CD14-positive monocyte (primary cell): Measurements from ENCODE around the gene SOX21. TPM values are rescaled to one million over a fixed set of nuclear protein-coding genes. Genes with fewer than 3 reads are reported as not detected.

Experiments
- DNase-seq, 3 donors: peaks; one replicate each; pipeline ENCODE4 v3.0.0-alpha.2; 2011 to 2022
- H2AFZ ChIP-seq: 2 replicates; pipeline ENCODE4 v1.6.0; 2012; ENCODE audit warnings: mild to moderate bottlenecking, low read depth, low read length, inconsistent platforms; ENCODE audit not compliant: insufficient read depth, poor library complexity, severe bottlenecking
- H3K27ac ChIP-seq, 2 donors: 1 replicate in 1 of 2; 2 replicates in 1 of 2; pipeline ENCODE4 v1.5.1; 2012 to 2013; ENCODE audit warnings: low read length in 2 of 2, control low read depth in 1 of 2, inconsistent platforms in 1 of 2, low read depth in 1 of 2, mild to moderate bottlenecking in 1 of 2
- H3K27me3 ChIP-seq, 2 donors: one replicate each; pipeline versions ENCODE4 v1.6.0 to v1.6.1; 2011 to 2013; ENCODE audit warnings: low read length in 2 of 2; ENCODE audit not compliant: control insufficient read depth in 2 of 2, insufficient read depth in 2 of 2
- H3K36me3 ChIP-seq, 2 donors: replicated peaks in 1 of 2; 1 replicate in 1 of 2; 2 replicates in 1 of 2; pipeline versions ENCODE4 v1.5.1 to v1.6.1; 2012 to 2013; ENCODE audit warnings: low read length in 2 of 2, control low read depth in 1 of 2, inconsistent platforms in 1 of 2, mild to moderate bottlenecking in 1 of 2; ENCODE audit not compliant: insufficient read depth in 2 of 2, control insufficient read depth in 1 of 2
- H3K4me1 ChIP-seq, 2 donors: 1 replicate in 1 of 2; 2 replicates in 1 of 2; pipeline versions ENCODE4 v1.5.1 to v1.6.1; 2012 to 2013; ENCODE audit warnings: low read length in 2 of 2, control low read depth in 1 of 2, inconsistent platforms in 1 of 2, mild to moderate bottlenecking in 1 of 2, moderate library complexity in 1 of 2; ENCODE audit not compliant: insufficient read depth in 2 of 2, control insufficient read depth in 1 of 2
- H3K4me2 ChIP-seq: replicated peaks from 2 replicates; pipeline ENCODE3; 2012; ENCODE audit warnings: low read length, moderate library complexity, mild to moderate bottlenecking; ENCODE audit not compliant: poor library complexity, severe bottlenecking; ENCODE audit errors: extremely low read depth
- H3K4me3 ChIP-seq, 3 experiments: fragments of 200-600 bp in 1 of 3; sonication (generic) in 1 of 3; replicated peaks in 1 of 3; 1 replicate in 2 of 3; 2 replicates in 1 of 3; pipeline ENCODE4 v1.5.1; 2011 to 2013; ENCODE audit warnings: low read length in 3 of 3, mild to moderate bottlenecking in 3 of 3, control low read depth in 2 of 3, low read depth in 2 of 3, inconsistent platforms in 1 of 3, moderate library complexity in 1 of 3
- H3K79me2 ChIP-seq: 2 replicates; pipeline ENCODE4 v1.6.0; 2012; ENCODE audit warnings: mild to moderate bottlenecking, control low read depth, inconsistent platforms, low read length, moderate library complexity; ENCODE audit not compliant: insufficient read depth
- H3K9ac ChIP-seq: 2 replicates; pipeline ENCODE4 v1.6.0; 2017; ENCODE audit warnings: low read length, mild to moderate bottlenecking; ENCODE audit not compliant: insufficient read depth, poor library complexity, severe bottlenecking
- H3K9me3 ChIP-seq, 2 donors: replicated peaks in 1 of 2; 1 replicate in 1 of 2; 2 replicates in 1 of 2; pipeline versions ENCODE4 v1.5.1 to v1.6.1; 2012 to 2013; ENCODE audit warnings: low read length in 2 of 2, control low read depth in 1 of 2; ENCODE audit not compliant: control insufficient read depth in 1 of 2, insufficient read depth in 1 of 2
- H4K20me1 ChIP-seq: 2 replicates; pipeline ENCODE4 v1.6.0; 2012; ENCODE audit warnings: mild to moderate bottlenecking, low read length, control low read depth, moderate library complexity; ENCODE audit not compliant: insufficient read depth
- H3K27ac Mint-ChIP-seq, 7 donors: one replicate each; pipeline ENCODE4 v1.8.0; 2020; ENCODE audit warnings: mild to moderate bottlenecking in 7 of 7, mixed read lengths in 7 of 7, moderate library complexity in 6 of 7, inconsistent platforms in 2 of 7
- H3K27me3 Mint-ChIP-seq, 3 donors: one replicate each; pipeline ENCODE4 v1.8.0; 2021 to 2022; ENCODE audit warnings: low read depth in 3 of 3, mild to moderate bottlenecking in 3 of 3, mixed read lengths in 3 of 3, moderate library complexity in 3 of 3, inconsistent platforms in 1 of 3
- H3K36me3 Mint-ChIP-seq, 2 donors: one replicate each; pipeline ENCODE4 v1.8.0; 2020; ENCODE audit warnings: mixed read lengths in 2 of 2, inconsistent platforms in 1 of 2, mild to moderate bottlenecking in 1 of 2
- H3K4me1 Mint-ChIP-seq: one replicate; pipeline ENCODE4 v1.8.0; 2020; ENCODE audit warnings: mild to moderate bottlenecking, mixed read lengths
- H3K4me3 Mint-ChIP-seq, 2 donors: one replicate each; pipeline ENCODE4 v1.8.0; 2020; ENCODE audit warnings: mild to moderate bottlenecking in 2 of 2, mixed read lengths in 2 of 2, moderate library complexity in 1 of 2
- H3K9me3 Mint-ChIP-seq, 7 donors: one replicate each; pipeline ENCODE4 v1.8.0; 2020 to 2022; ENCODE audit warnings: mixed read lengths in 7 of 7, mild to moderate bottlenecking in 6 of 7, moderate library complexity in 6 of 7, inconsistent platforms in 2 of 7
- CTCF ChIP-seq: fragments of 200-600 bp; IDR thresholded peaks from one replicate; pipeline ENCODE4 v1.8.0; 2022; ENCODE audit warnings: antibody characterized with exemption, mild to moderate bottlenecking
- WGBS: methylation state at CpG from one replicate; pipeline ENCODE4 v1.1.5; 2013; ENCODE audit warnings: missing lambda C conversion rate; ENCODE audit not compliant: insufficient coverage; 5-methylcytosine and 5-hydroxymethylcytosine counted together
- intact Hi-C, 2 donors: fragments of 100-400 bp; cut with micrococcal nuclease; formaldehyde crosslinking; loops; one replicate each; pipeline versions ENCODE4 v1.15.0 to v1.15.1; 2023
- polyA plus RNA-seq, 3 donors: library from polyadenylated mRNA; depleted of rRNA in 1 of 3; unstranded in 2 of 3; stranded (reverse) in 1 of 3; fragments of 300-500 nt in 2 of 3; fragments of >200 nt in 1 of 3; fragmentation: Illumina TruSeq in 2 of 3; gene quantifications; 1 replicate in 2 of 3; 2 replicates in 1 of 3; pipeline ENCODE4 v1.2.3, GENCODE V29; 2012 to 2021

Gene SOX21
- polyA plus RNA-seq, 3 donors, result not detected

GRCh38 chr13:94713561-94714182, 1.3 kb upstream of the SOX21 start:
- peaks cover 17% of the 10 kb centered on the region for H3K4me1 Mint-ChIP-seq
- WGBS, result 5% methylated on average over 14 of the region's 22 CpGs
- H4K20me1 ChIP-seq, result no peaks in the 10 kb centered on the region
- no peak overlapping the region for H2AFZ ChIP-seq
- H3K27me3 Mint-ChIP-seq, result peaks cover 71 to 90% (median 72%) of the 10 kb centered on the region in 3 donors
- peaks cover 9 to 22% of the 10 kb centered on the region in 2 donors for H3K4me1 ChIP-seq
- TF ChIP-seq CTCF, result no peak
- no peak overlapping the region for H3K4me3 ChIP-seq
- DNase-seq, result no peak
- peaks cover 0 to 7% (median 2%) of the 10 kb centered on the region in 7 donors for H3K9me3 Mint-ChIP-seq
- H3K36me3 Mint-ChIP-seq, result peaks cover 0 to 4% of the 10 kb centered on the region in 2 donors
- no peak overlapping the region for H3K9ac ChIP-seq
- peaks cover 62 to 87% of the 10 kb centered on the region in 2 donors for H3K27me3 ChIP-seq
- no peak overlapping the region for H3K4me2 ChIP-seq
- intact Hi-C loops, result no loop called here
- no peak overlapping the region for H3K27ac ChIP-seq
- H3K79me2 ChIP-seq, result no peaks in the 10 kb centered on the region
- no peaks in the 10 kb centered on the region for H3K36me3 ChIP-seq
- H3K4me3 Mint-ChIP-seq, result peak overlapping the region in 1 of 2 donors; percentile 81
- H3K27ac Mint-ChIP-seq, result no peak overlapping the region
- H3K9me3 ChIP-seq, result peaks cover 0 to 4% of the 10 kb centered on the region in 2 donors

GRCh38 chr13:94712812-94713560, 641 bp upstream of the SOX21 start:
- Mint-ChIP-seq H3K27me3 (peaks cover 76 to 95% (median 76%) of the 10 kb centered on the region in 3 donors), H3K27ac (no peak overlapping the region), H3K4me1 (peaks cover 19% of the 10 kb centered on the region), H3K36me3 (peaks cover 0 to 4% of the 10 kb centered on the region in 2 donors), H3K9me3 (peaks cover 0 to 9% (median 6%) of the 10 kb centered on the region in 7 donors), H3K4me3 (peak overlapping the region; percentile 41 to 88)
- peaks cover 69 to 92% of the 10 kb centered on the region in 2 donors for H3K27me3 ChIP-seq
- under 1% methylated on average over 70 of the region's 79 CpGs for WGBS
- no peaks in the 10 kb centered on the region for H3K36me3 ChIP-seq
- H4K20me1 ChIP-seq, result no peaks in the 10 kb centered on the region
- peaks cover 0 to 10% of the 10 kb centered on the region in 2 donors for H3K9me3 ChIP-seq
- no peak for DNase-seq
- intact Hi-C loops, result no loop called here
- H3K4me2 ChIP-seq, result peak overlapping the region; percentile 60
- no peak overlapping the region for H3K27ac ChIP-seq
- peak overlapping the region in 1 of 3 experiments; percentile 44 for H3K4me3 ChIP-seq
- no peaks in the 10 kb centered on the region for H3K79me2 ChIP-seq
- no peak overlapping the region for H2AFZ ChIP-seq
- no peak for TF ChIP-seq CTCF
- H3K4me1 ChIP-seq, result peaks cover 9 to 22% of the 10 kb centered on the region in 2 donors
- H3K9ac ChIP-seq, result no peak overlapping the region
